NB4 (cell line): ENCODE results near the gene CDKAL1.

ENCODE experiments used
- DNase-seq: peaks from one replicate; pipeline ENCODE4 v3.0.0; 2010; ENCODE audit warnings: low read depth
- H3K4me3 ChIP-seq: one replicate; pipeline ENCODE4 v1.5.1; 2011; ENCODE audit warnings: mild to moderate bottlenecking, low read depth, low read length, moderate library complexity
- CTCF ChIP-seq: IDR thresholded peaks from one replicate; pipeline ENCODE4 v1.5.1; 2012; ENCODE audit warnings: low read depth, low read length
- MAX ChIP-seq: IDR thresholded peaks from 2 replicates; pipeline ENCODE4 v1.6.1; 2011; ENCODE audit warnings: low read depth, low read length
- MYC ChIP-seq: IDR thresholded peaks from 2 replicates; pipeline ENCODE4 v1.6.1; 2011; ENCODE audit warnings: low read depth, low read length
- POLR2A ChIP-seq: IDR thresholded peaks from 2 replicates; pipeline ENCODE4 v1.6.1; 2011; ENCODE audit warnings: mild to moderate bottlenecking; ENCODE audit not compliant: insufficient read length; ENCODE audit errors: extremely low read depth

CDKAL1 gene

DNA sequence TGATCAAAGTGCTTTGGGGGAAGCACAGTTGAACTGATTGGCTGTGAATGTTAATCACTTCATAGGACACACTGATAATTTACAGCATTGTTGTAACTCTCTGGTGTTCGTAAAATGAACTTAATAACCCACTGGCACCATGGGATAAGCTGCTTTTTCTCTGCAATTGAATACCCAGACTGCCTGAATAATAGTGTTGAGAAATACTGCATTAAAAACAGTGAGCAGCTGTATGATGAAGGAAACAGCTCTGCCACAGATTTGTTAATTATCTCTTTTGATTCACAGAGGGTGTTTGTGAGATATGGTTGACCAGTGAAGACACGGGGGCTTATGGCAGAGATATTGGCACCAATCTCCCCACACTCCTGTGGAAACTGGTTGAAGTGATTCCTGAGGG, 420.9 kb downstream of the CDKAL1 start:
- no peak for TF ChIP-seq POLR2A
- TF ChIP-seq CTCF: no peak
- TF ChIP-seq MYC: no peak
- no peak for TF ChIP-seq MAX
- no peak for DNase-seq
- no peak overlapping the region for H3K4me3 ChIP-seq

GRCh38 chr6:20955751-20956150, 421.5 kb downstream of the CDKAL1 start:
- H3K4me3 ChIP-seq: no peak overlapping the region
- TF ChIP-seq POLR2A: no peak
- TF ChIP-seq MAX: no peak
- TF ChIP-seq MYC: no peak
- TF ChIP-seq CTCF: no peak
- DNase-seq: no peak

DNA sequence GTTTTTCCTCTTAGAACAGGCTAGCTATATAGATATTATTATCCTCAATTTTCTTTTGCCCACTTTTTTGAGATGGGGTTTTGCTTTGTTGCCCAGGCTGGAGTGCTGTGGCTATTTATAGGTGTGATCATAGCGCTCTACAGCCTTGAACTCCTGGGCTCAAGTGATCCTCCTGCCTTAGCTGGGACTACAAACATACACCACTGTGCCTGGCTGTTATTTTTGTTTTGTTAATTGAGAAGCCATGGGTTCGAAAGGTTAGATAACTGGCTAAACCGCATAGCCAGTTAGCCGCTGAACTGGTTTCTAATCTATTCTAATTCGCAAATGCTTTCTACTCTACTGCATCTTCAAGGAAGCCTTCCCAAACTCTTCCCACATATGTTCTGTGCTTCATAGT, 425.8 kb downstream of the CDKAL1 start:
- no peak overlapping the region for H3K4me3 ChIP-seq
- DNase-seq: no peak
- TF ChIP-seq CTCF (no peak), POLR2A (no peak), MYC (no peak), MAX (no peak)

DNA sequence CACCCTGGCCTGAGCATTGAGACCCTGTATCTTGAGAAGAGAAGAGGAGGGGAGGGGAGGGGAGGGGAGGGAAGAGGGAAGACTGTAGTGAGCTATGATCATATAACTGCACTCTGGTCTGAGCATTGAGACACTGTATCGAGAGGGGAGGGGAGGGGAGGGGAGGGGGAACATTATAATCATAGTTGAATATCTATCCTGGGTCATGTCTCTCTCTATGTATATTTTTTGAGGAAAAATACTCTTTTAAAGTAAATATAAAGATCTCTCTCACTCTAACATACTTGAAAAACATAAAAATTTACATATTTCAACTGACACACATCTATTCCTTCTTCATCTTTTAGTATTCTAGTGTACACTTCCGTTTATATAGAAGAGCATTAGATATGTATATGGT, 431.0 kb downstream of the CDKAL1 start:
- no peak overlapping the region for H3K4me3 ChIP-seq
- no peak for DNase-seq
- TF ChIP-seq MAX (no peak), POLR2A (no peak), MYC (no peak), CTCF (no peak)

DNA sequence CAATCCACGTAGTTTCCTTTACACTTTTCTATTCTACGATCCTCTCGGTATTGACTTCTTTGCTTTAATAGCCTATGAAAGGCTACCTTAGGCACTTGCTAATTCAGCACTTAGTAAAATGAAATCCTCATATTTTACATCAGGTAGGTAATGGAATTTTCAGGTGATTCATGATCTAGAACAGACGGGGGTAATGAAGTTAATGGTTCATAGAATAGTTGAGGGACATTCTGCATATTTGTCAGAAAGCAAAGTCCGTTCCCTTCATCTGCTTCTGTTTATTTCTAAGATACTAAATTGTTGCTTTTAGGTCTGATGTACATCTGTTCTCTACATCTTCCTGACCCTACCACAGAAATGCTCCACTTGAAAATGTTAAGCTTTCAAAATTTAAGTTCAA, 431.7 kb downstream of the CDKAL1 start:
- DNase-seq: no peak
- no peak for TF ChIP-seq CTCF
- TF ChIP-seq MYC: no peak
- no peak for TF ChIP-seq POLR2A
- no peak for TF ChIP-seq MAX

GRCh38 chr6:20969551-20969950, 435.3 kb downstream of the CDKAL1 start:
- TF ChIP-seq POLR2A: no peak
- TF ChIP-seq MYC: no peak
- no peak for TF ChIP-seq CTCF
- no peak for TF ChIP-seq MAX
- DNase-seq: no peak
- H3K4me3 ChIP-seq: no peak overlapping the region

More for the DNA sequence above, 431.7 kb downstream of the CDKAL1 start:
- H3K4me3 ChIP-seq: no peak overlapping the region
